Colonic mucosa (tissue), 4 donors: Measurements from ENCODE around the gene FHIT. TPM values are rescaled to one million over a fixed set of nuclear protein-coding genes. Genes with fewer than 3 reads are reported as not detected.

ENCODE experiments used
- DNase-seq: peaks from one replicate; pipeline ENCODE4 v3.0.0-alpha.2; 2020
- H3K27ac ChIP-seq: fragments of 200-600 bp; one replicate; pipeline ENCODE4 v1.8.0; 2021
- H3K27me3 ChIP-seq: fragments of 200-600 bp; one replicate; pipeline ENCODE4 v1.8.0; 2021
- H3K36me3 ChIP-seq: fragments of 200-600 bp; one replicate; pipeline ENCODE4 v1.8.0; 2021
- H3K4me1 ChIP-seq: fragments of 200-600 bp; one replicate; pipeline ENCODE4 v1.8.0; 2021; ENCODE audit warnings: mild to moderate bottlenecking
- H3K4me3 ChIP-seq: fragments of 200-600 bp; one replicate; pipeline ENCODE4 v1.8.0; 2021
- H3K9ac ChIP-seq, 2 donors: one replicate each; pipeline ENCODE4 v1.7.0; 2013; ENCODE audit warnings: control low read depth in 2 of 2, low read depth in 2 of 2, low read length in 2 of 2
- H3K9me3 ChIP-seq: fragments of 200-600 bp; one replicate; pipeline ENCODE4 v1.8.0; 2021
- intact Hi-C: fragments of 100-400 bp; cut with DNase I; formaldehyde crosslinking; loops from one replicate; pipeline ENCODE4 v1.14.1; 2022
- total RNA-seq, 2 donors: library from RNA; stranded (reverse); fragmentation: NEBNext Ultra II Directional in 1 of 2; extraction: Animal tissue kit (Norgen Biotek cat#: 25700) in 1 of 2; gene quantifications; one replicate each; pipeline ENCODE4 v1.2.1, GENCODE V29; 2021
- TF ChIP-seq, protein P1 (sequence below): fragments of 200-600 bp; IDR thresholded peaks from one replicate; pipeline ENCODE4 v1.8.0; 2022; ENCODE audit warnings: antibody characterized with exemption, mild to moderate bottlenecking
- donor health status: healthy.
- donor health status: DM: no; HTN: no; CAD: no.
- donor health status: DM: no; HTN: no; CAD: no.

Gene FHIT
- total RNA-seq, 2 donors from 2014 or later = 7.7 to 9.4 TPM

DNA sequence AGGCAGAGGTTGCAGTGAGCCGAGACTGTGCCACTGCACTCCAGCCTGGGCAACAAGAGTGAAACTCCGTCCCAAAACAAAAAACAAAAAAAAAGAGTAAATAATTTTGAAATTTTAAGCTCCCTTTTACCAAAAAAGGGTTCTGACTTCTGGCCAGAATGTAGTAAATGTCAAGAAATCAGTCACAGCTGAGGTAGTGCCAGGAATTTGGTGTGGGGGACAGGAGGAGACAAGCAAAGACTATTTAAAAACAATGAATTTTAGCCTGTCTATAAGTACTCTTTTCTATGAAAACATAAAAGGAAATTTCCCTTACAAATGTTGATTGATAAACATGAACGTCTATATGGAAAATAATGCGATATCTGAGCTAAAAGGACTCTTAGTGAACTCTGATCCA lies 363.7 kb downstream of the FHIT start:
- intact Hi-C loops = no loop called here
- no peaks in the 10 kb centered on the region for H3K27me3 ChIP-seq
- no peak for DNase-seq
- TF ChIP-seq, protein P1, sequence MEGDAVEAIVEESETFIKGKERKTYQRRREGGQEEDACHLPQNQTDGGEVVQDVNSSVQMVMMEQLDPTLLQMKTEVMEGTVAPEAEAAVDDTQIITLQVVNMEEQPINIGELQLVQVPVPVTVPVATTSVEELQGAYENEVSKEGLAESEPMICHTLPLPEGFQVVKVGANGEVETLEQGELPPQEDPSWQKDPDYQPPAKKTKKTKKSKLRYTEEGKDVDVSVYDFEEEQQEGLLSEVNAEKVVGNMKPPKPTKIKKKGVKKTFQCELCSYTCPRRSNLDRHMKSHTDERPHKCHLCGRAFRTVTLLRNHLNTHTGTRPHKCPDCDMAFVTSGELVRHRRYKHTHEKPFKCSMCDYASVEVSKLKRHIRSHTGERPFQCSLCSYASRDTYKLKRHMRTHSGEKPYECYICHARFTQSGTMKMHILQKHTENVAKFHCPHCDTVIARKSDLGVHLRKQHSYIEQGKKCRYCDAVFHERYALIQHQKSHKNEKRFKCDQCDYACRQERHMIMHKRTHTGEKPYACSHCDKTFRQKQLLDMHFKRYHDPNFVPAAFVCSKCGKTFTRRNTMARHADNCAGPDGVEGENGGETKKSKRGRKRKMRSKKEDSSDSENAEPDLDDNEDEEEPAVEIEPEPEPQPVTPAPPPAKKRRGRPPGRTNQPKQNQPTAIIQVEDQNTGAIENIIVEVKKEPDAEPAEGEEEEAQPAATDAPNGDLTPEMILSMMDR = no peak
- no peaks in the 10 kb centered on the region for H3K4me1 ChIP-seq
- no peak overlapping the region for H3K9ac ChIP-seq
- no peaks in the 10 kb centered on the region for H3K36me3 ChIP-seq
- H3K27ac ChIP-seq = no peak overlapping the region
- H3K9me3 ChIP-seq = no peaks in the 10 kb centered on the region
- no peak overlapping the region for H3K4me3 ChIP-seq

DNA sequence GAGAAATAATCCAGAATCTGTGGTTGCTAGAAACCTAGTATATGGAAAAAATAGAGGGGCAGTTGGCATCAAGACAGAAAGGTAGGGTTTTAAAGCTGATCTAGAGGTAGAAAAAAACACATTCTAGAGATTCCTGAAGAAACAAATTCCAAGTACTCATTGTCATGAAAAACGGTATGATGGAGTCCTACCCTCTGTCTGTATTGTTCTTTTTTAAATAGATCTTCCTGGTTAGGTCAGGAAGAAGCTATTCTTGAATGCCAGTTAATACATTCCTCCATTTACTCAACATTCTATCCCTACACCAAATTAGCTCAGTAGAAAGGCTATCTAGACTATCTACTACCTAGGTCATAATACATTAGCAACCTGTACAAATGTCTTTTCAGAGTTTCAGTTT lies 364.7 kb downstream of the FHIT start:
- no peak for DNase-seq

DNA sequence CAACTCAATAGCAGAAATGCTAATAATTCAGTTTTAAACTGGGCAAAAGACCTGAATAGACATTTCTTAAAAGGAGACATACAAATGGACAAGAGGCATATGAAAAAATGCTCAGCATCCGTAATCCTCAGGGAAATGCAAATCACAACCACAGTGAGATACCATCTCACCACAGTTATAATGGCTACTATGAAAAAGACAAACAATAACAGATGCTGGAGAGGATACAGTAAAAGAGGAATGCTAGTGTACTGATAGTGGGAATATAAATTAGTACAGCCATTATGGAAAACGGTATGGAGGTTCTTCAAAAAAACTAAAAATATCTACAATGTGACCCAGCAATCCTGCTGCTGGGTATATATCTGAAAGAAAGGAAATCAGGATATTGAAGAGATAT lies 367.2 kb downstream of the FHIT start:
- H3K27me3 ChIP-seq = no peaks in the 10 kb centered on the region
- intact Hi-C loops = no loop called here
- no peaks in the 10 kb centered on the region for H3K36me3 ChIP-seq
- H3K4me3 ChIP-seq = no peak overlapping the region
- H3K9ac ChIP-seq = no peak overlapping the region
- TF ChIP-seq, protein P1 = no peak
- no peak overlapping the region for H3K27ac ChIP-seq
- no peak for DNase-seq
- H3K4me1 ChIP-seq = no peaks in the 10 kb centered on the region
- H3K9me3 ChIP-seq = no peaks in the 10 kb centered on the region

More for the DNA sequence above, 364.7 kb downstream of the FHIT start:
- Histone ChIP-seq H3K4me3 (no peak overlapping the region), H3K36me3 (no peaks in the 10 kb centered on the region), H3K9ac (no peak overlapping the region), H3K9me3 (no peaks in the 10 kb centered on the region), H3K27ac (no peak overlapping the region), H3K27me3 (no peaks in the 10 kb centered on the region), H3K4me1 (no peaks in the 10 kb centered on the region)
- intact Hi-C loops = no loop called here
- TF ChIP-seq, protein P1 = no peak

DNA sequence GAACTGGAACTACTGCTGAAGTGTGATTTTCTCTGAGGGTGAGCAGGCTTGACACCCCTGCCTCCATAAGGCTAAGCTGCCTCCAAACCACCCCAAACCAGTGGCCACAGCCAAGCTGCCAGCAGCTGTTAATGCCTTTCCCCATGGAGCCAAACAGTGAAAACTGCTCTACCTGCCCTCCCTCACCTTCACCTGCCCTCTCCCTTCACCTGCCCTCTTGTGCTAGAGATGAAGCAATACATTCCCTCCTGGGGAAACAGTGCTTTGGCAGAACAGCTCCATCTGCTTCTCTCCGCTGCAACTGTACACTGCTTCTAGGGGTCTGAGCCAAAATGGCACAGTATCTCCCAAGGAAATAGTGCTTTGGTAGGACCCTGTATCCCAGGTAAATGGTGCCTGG lies 374.1 kb downstream of the FHIT start:
- DNase-seq = no peak
- intact Hi-C loops = no loop called here
- no peak overlapping the region for H3K4me3 ChIP-seq
- no peaks in the 10 kb centered on the region for H3K4me1 ChIP-seq
- H3K9me3 ChIP-seq = no peaks in the 10 kb centered on the region
- H3K9ac ChIP-seq = no peak overlapping the region
- TF ChIP-seq, protein P1 = no peak
- H3K36me3 ChIP-seq = no peaks in the 10 kb centered on the region
- H3K27ac ChIP-seq = no peak overlapping the region
- no peaks in the 10 kb centered on the region for H3K27me3 ChIP-seq

DNA sequence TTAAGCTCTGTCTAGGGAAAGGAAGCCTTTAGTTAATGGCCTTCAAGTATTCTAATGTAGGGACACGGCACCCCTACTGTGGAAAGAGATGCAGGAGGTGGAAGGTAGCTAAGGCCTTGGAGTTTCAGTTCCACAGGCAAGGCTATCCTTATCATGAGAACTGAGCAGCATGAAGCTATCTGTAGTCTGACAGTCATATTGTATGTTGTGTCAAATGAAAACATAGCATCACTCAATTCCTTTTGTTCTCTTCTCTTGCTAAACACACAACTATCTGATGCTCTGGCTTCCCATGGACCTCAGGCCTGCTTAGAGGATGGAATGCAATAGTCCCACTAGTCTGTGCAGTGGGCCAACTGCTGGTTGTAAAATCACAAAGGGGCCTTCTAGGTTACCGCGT lies 380.9 kb downstream of the FHIT start:
- TF ChIP-seq, protein P1 = no peak
- Histone ChIP-seq H3K36me3 (no peaks in the 10 kb centered on the region), H3K9ac (no peak overlapping the region), H3K27ac (no peak overlapping the region), H3K9me3 (no peaks in the 10 kb centered on the region), H3K4me1 (no peaks in the 10 kb centered on the region), H3K27me3 (no peaks in the 10 kb centered on the region), H3K4me3 (no peak overlapping the region)
- no peak for DNase-seq
- intact Hi-C loops = no loop called here

DNA sequence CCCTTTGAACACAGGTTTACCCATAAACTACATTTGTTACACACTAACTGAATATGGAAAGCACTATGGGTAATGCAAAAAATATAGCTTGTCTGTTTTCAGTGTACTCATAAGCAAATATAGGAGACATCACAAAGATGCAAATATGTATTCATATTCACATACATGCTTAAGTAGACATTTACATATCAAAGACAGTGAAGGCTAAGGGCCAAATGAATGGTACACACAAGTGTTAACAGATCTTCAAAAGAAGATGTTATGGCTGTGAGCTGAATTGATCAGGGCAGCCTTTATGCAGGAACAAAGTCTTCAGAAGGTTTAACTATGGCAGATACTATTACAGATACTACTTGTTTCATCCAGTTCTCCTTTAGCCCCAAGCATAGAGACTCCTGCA lies 384.1 kb downstream of the FHIT start:
- Histone ChIP-seq H3K36me3 (no peaks in the 10 kb centered on the region), H3K9me3 (no peaks in the 10 kb centered on the region), H3K27ac (no peak overlapping the region), H3K4me1 (no peaks in the 10 kb centered on the region), H3K9ac (no peak overlapping the region), H3K27me3 (no peaks in the 10 kb centered on the region), H3K4me3 (no peak overlapping the region)
- intact Hi-C loops = no loop called here
- no peak for DNase-seq
- TF ChIP-seq, protein P1 = no peak
